ENCODE results near the gene SNX3.
"Not testable (repeated sequence)": the region's sequence is repeated elsewhere in the genome, so short reads cannot be mapped to it uniquely, and the experiment has no call there.

SNX3 gene

GRCh38 chr6:108251252-108251651 is 9.6 kb downstream of the SNX3 start:
- no peak overlapping the region for H3K27ac ChIP-seq
- no peak for TF ChIP-seq CTCF (conservative IDR thresholded peaks at IDR 0.05; ENCODE audit: low read depth)
- ChIA-PET CTCF (interaction anchor here (0.6 to 0.8 kb wide), 3 partner anchors 14 to 272 kb away, joined by 3 to 9 read pairs (median 4); no protein-coding TSS in a partner anchor), POLR2A (ENCODE audit: low non-redundant PET) (no interaction called here)
- DNase-seq (ENCODE audit: low spot score): no peak

- no peak overlapping the region for H3K27ac ChIP-seq
- ChIA-PET CTCF (interaction anchor here (0.7 kb wide), 1 partner anchor 45 kb away, joined by 3 read pairs; the partner anchor contains the start of gene AFG1L), POLR2A (ENCODE audit: low non-redundant PET) (no interaction called here)
- DNase-seq (ENCODE audit: low spot score): no peak
- TF ChIP-seq CTCF (conservative IDR thresholded peaks at IDR 0.05; ENCODE audit: low read depth): no peak
Measured at GRCh38 chr6:108250240-108250866, 10.5 kb downstream of the SNX3 start.

GRCh38 chr6:108247965-108248536 is 12.8 kb downstream of the SNX3 start:
- ChIA-PET POLR2A (ENCODE audit: low non-redundant PET) (interaction anchor here (0.6 kb wide), 1 partner anchor 8 kb away, joined by 3 read pairs; no protein-coding TSS in a partner anchor), CTCF (interaction anchor here (0.6 kb wide), 1 partner anchor 1047 kb away, joined by 3 read pairs; no protein-coding TSS in a partner anchor)
- no peak for TF ChIP-seq CTCF (conservative IDR thresholded peaks at IDR 0.05; ENCODE audit: low read depth)
- H3K27ac ChIP-seq: no peak overlapping the region
- no peak for DNase-seq (ENCODE audit: low spot score)

GRCh38 chr6:108245095-108245494 is 15.7 kb downstream of the SNX3 start:
- DNase-seq (ENCODE audit: low spot score); POLR2A ChIA-PET (ENCODE audit: low non-redundant PET); CTCF ChIA-PET; H3K27ac ChIP-seq: not testable (repeated sequence)

- DNase-seq (ENCODE audit: low spot score): no peak
- ChIA-PET CTCF (no interaction called here), POLR2A (ENCODE audit: low non-redundant PET) (no interaction called here)
- H3K27ac ChIP-seq: no peak overlapping the region
- TF ChIP-seq CTCF (conservative IDR thresholded peaks at IDR 0.05; ENCODE audit: low read depth): no peak
Measured at GRCh38 chr6:108243836-108244235, 17.0 kb downstream of the SNX3 start.

GRCh38 chr6:108242721-108243120 is 18.1 kb downstream of the SNX3 start:
- H3K27ac ChIP-seq: no peak overlapping the region
- CTCF ChIA-PET: no interaction called here
- TF ChIP-seq CTCF (conservative IDR thresholded peaks at IDR 0.05; ENCODE audit: low read depth): no peak
- no peak for DNase-seq (ENCODE audit: low spot score)
- POLR2A ChIA-PET (ENCODE audit: low non-redundant PET): no interaction called here

- H3K27ac ChIP-seq: no peak overlapping the region
- no peak for TF ChIP-seq CTCF (conservative IDR thresholded peaks at IDR 0.05; ENCODE audit: low read depth)
- no peak for DNase-seq (ENCODE audit: low spot score)
- ChIA-PET POLR2A (ENCODE audit: low non-redundant PET) (no interaction called here), CTCF (no interaction called here)
Measured at GRCh38 chr6:108242259-108242658, 18.6 kb downstream of the SNX3 start.
